Heart left ventricle (tissue), 16 donors: Measurements from ENCODE around the gene DENND1C. TPM values are rescaled to one million over a fixed set of nuclear protein-coding genes. Genes with fewer than 3 reads are reported as not detected.
A peak's percentile ranks its signal among the peaks of the same experiment; 100 is the strongest.

ENCODE experiments used
- ATAC-seq, 4 donors: fragments of 200-7000 bp; cut with Tn5 transposase; one replicate each; pipeline ENCODE4 v1.9.1; 2020 to 2022; ENCODE audit warnings: moderate library complexity in 4 of 4, mild to moderate bottlenecking in 3 of 4, moderate number of reproducible peaks in 1 of 4
- DNase-seq, 5 donors: peaks; one replicate each; pipeline ENCODE4 v3.0.0-alpha.2; 2020
- H3K27ac ChIP-seq, 12 donors: fragments of 200-600 bp; sonication (generic) in 4 of 12; one replicate each; pipeline versions ENCODE4 v1.5.0 to v1.8.0; 2016 to 2022; ENCODE audit warnings: mild to moderate bottlenecking in 2 of 12
- H3K27me3 ChIP-seq, 9 donors: fragments of 200-600 bp; sonication (generic) in 2 of 9; one replicate each; pipeline versions ENCODE4 v1.5.1 to v1.8.0; 2016 to 2022; ENCODE audit warnings: mild to moderate bottlenecking in 3 of 9
- H3K36me3 ChIP-seq, 9 donors: fragments of 200-600 bp; sonication (generic) in 2 of 9; one replicate each; pipeline versions ENCODE4 v1.5.0 to v1.8.0; 2018 to 2022; ENCODE audit warnings: mild to moderate bottlenecking in 2 of 9
- H3K4me1 ChIP-seq, 12 donors: fragments of 200-600 bp; sonication (generic) in 4 of 12; one replicate each; pipeline versions ENCODE4 v1.5.0 to v1.8.0; 2016 to 2022; ENCODE audit warnings: mild to moderate bottlenecking in 3 of 12
- H3K4me3 ChIP-seq, 12 donors: fragments of 200-600 bp; sonication (generic) in 4 of 12; one replicate each; pipeline versions ENCODE4 v1.5.0 to v1.8.0; 2017 to 2022; ENCODE audit warnings: mild to moderate bottlenecking in 9 of 12, moderate library complexity in 4 of 12
- H3K9me3 ChIP-seq, 12 donors: fragments of 200-600 bp; sonication (generic) in 4 of 12; one replicate each; pipeline versions ENCODE4 v1.5.0 to v1.8.0; 2016 to 2022; ENCODE audit warnings: mild to moderate bottlenecking in 1 of 12
- POLR2A ChIP-seq, 2 donors: fragments of 450-650 bp; IDR thresholded peaks; one replicate each; pipeline ENCODE4 v1.6.1; 2017; ENCODE audit warnings: antibody characterized with exemption in 2 of 2, mild to moderate bottlenecking in 2 of 2, moderate library complexity in 2 of 2
- WGBS, 4 donors: extraction: QIAGEN DNeasy Blood & Tissue Kit in 2 of 4; methylation state at CpG; one replicate each; pipeline versions ENCODE4 v1.1.5 to v1.1.7; 2013 to 2018; 5-methylcytosine and 5-hydroxymethylcytosine counted together
- intact Hi-C, 10 donors: fragments of 100-400 bp; cut with DNase I; formaldehyde crosslinking; loops; one replicate each; pipeline versions ENCODE4 v1.11.1 to v1.14.2; 2022
- polyA plus RNA-seq, 2 donors: library from polyadenylated mRNA; stranded (reverse); fragments of 200-250 nt; gene quantifications; one replicate each; pipeline ENCODE4 v1.2.3, GENCODE V29; 2013
- total RNA-seq, 9 donors: library from RNA; depleted of rRNA in 2 of 9; stranded (reverse); fragments of >200 nt in 2 of 9; fragmentation: NEBNext Ultra II Directional in 3 of 9; extraction: Animal tissue kit (Norgen Biotek cat#: 25700) in 3 of 9; gene quantifications; one replicate each; pipeline versions ENCODE4 v1.1.0 to v1.2.4, GENCODE V29; 2016 to 2023
- TF ChIP-seq, protein P1 (sequence below), 12 donors: fragments of 200-600 bp; sonication (generic) in 4 of 12; IDR thresholded peaks; one replicate each; pipeline versions ENCODE4 v1.5.0 to v1.8.0; 2018 to 2022; ENCODE audit warnings: antibody characterized with exemption in 12 of 12, mild to moderate bottlenecking in 5 of 12
- donor health status: ischemic (EF 13 %, LVEDD 7.1; RV severe dilation, severe dysfunction).
- donor health status: healthy with polysubstance abuse.
- donor health status: DM: no; HTN: yes; CAD: no.
- donor health status: DM: no; HTN: no; CAD: no.
- donor health status: ischemic (EF 25% LVEDD 6.9; RV normal size, moderate dysfunction).
- donor health status: ischemic (EF 25% LVEDD 5.7; RV mildly dilated, moderate dysfunction).
- donor health status: healthy.
- donor health status: DM: yes; HTN: yes; CAD: no.
- donor health status: ischemic (EF 35%, LVEDD 5.7; RV mildly dilated, moderate dysfunction).
- donor health status: nonischemic (EF 11% LVEDD 7.7; RV severe dilation, severe dysfunction).
- donor health status: DM: yes; HTN: yes; CAD: no.
- donor health status: PGD.
- donor health status: ischemic (EF 29% LVEDD 5.4; RV normal size, mild dysfunction).
- donor health status: nonischemic (EF 23%, LVEDD 6.1; RV moderate dilation, normal function).

DENND1C gene
- total and polyA plus RNA-seq, 11 donors = 0.17 to 9.5 (median 0.45) TPM

DNA sequence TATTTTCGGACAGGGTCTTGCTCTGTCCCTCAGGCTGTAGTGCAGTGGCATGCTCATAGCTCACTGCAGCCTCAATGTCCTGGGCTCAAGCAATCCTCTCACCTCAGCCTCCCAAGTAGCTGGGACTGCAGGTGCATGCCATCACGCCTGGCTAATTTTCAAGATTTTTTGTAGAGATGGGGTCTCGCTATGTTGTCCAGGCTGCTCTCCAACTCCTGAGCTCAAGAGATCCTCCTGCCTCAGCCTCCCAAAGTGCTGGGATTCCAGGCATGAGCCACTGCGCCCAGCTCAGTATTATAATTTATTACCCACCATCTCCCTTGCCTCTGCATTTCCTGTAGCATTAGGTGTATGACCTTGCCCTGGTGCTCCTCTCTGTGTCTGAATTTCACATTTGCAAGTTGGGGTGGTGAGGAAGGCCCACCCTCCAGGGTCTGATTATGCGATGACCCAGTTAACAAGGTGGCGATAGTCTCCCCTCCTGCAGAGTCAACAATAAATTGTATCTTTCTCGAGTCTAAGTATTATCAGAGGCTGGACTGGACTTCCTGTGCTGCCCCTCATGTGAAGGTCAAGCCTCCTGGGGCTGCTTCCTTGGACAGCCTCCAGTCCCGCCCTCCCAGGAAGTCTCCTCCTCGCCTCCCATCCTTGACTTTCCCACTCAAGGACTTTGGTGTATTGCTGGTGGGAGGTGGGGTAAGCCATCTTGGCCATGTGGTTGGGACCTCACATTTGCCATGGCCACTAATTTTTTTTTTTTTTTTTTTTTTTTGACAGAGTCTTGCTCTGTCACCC, 22.0 kb upstream of the DENND1C start:
- H3K4me3 ChIP-seq = no peak overlapping the region
- peaks cover 21 to 51% (median 38%) of the 10 kb centered on the region in 9 donors for H3K27me3 ChIP-seq
- TF ChIP-seq, protein P1, sequence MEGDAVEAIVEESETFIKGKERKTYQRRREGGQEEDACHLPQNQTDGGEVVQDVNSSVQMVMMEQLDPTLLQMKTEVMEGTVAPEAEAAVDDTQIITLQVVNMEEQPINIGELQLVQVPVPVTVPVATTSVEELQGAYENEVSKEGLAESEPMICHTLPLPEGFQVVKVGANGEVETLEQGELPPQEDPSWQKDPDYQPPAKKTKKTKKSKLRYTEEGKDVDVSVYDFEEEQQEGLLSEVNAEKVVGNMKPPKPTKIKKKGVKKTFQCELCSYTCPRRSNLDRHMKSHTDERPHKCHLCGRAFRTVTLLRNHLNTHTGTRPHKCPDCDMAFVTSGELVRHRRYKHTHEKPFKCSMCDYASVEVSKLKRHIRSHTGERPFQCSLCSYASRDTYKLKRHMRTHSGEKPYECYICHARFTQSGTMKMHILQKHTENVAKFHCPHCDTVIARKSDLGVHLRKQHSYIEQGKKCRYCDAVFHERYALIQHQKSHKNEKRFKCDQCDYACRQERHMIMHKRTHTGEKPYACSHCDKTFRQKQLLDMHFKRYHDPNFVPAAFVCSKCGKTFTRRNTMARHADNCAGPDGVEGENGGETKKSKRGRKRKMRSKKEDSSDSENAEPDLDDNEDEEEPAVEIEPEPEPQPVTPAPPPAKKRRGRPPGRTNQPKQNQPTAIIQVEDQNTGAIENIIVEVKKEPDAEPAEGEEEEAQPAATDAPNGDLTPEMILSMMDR (IDR thresholded peaks at IDR 0.05) = no peak
- TF ChIP-seq POLR2A (IDR thresholded peaks at IDR 0.05) = no peak
- H3K27ac ChIP-seq = no peak overlapping the region
- H3K36me3 ChIP-seq = no peaks in the 10 kb centered on the region
- intact Hi-C loops = no loop called here
- ATAC-seq = peak in 2 of 4 donors; percentile 32 to 53
- no peaks in the 10 kb centered on the region for H3K9me3 ChIP-seq
- 68 to 78% (median 71%) methylated on average over 9 of the region's 9 CpGs for WGBS, 4 donors
- peak in 4 of 5 donors; percentile 19 to 67 (median 46) for DNase-seq
- peaks cover 0 to 16% (median 7%) of the 10 kb centered on the region in 12 donors for H3K4me1 ChIP-seq

DNA sequence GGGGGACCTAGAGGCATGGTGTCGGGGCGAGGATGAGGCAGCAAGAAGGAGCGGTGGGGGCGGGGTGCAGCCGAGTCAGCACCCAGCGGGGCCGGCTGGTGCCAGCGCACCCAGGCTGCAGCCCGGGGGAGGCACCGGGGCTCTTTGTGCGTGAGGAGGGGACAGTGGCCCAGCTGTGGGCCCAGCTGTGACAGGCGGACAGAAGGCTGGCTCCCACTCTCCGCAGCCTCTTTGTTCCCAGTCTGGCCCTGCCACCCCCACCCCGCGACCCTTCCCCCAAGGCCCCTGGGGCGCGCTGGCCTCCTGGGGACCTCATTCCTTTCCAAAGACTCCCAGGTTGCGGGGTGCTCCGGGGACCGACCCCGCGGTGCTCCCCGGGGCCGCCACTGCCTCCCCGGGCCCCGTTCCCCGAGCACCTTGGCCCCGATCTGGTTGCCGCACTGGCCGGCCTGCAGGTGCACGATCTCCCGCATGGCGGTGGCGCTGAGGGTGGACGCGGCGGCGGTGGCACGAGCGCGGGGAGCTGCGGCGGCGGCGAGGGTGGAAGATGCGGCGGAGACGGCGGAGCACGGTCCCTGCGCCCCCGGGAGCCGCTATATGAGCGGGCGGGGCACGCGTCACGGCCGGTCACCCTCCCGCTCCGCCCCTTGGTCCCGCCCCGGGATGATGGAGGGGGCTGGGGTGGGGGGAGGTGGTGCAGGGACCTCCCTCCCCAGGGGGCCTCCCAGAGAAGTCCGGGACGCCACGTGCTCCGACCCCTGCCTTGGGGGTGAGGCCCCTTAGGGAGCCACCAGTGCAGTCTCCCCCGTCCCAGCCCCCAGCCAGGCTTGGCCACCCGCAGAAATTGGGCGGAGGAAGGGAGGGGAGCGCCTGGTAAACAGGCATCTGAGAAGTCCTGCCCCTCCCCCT, 20.4 kb upstream of the DENND1C start, which contains the start of gene TUBB4A:
Gene TUBB4A (minus strand): TSS at position 570 of the 909 bp plus-strand sequence. CDS start 97 bp downstream, at position 473.
- TF ChIP-seq, protein P1 (IDR thresholded peaks at IDR 0.05) = no peak
- no peak for TF ChIP-seq POLR2A (IDR thresholded peaks at IDR 0.05)
- H3K36me3 ChIP-seq = no peaks in the 10 kb centered on the region
- no peak within 1 kb of the TSS for H3K27ac ChIP-seq
- H3K4me3 ChIP-seq = peak within 1 kb of the TSS; percentile 23 to 58 (median 46)
- peaks cover 21 to 57% (median 38%) of the 10 kb centered on the region in 9 donors for H3K27me3 ChIP-seq
- WGBS, 4 donors = 1 to 3% (median 1%) methylated on average over 14 to 71 of the region's 71 CpGs
- peak in 3 of 4 donors; percentile 32 to 53 (median 48) for ATAC-seq
- no peaks in the 10 kb centered on the region for H3K9me3 ChIP-seq
- peak in 4 of 5 donors; percentile 17 to 71 (median 30) for DNase-seq
- H3K4me1 ChIP-seq = peaks cover 0 to 16% (median 7%) of the 10 kb centered on the region in 12 donors
- intact Hi-C loops = no loop called here

- DNase-seq = no peak
- 42 to 57% (median 54%) methylated on average over 13 to 24 of the region's 24 CpGs for WGBS, 4 donors
Observed at GRCh38 chr19:6500837-6501739, 19.5 kb upstream of the DENND1C start.

More at GRCh38 chr19:6500837-6501739, 19.5 kb upstream of the DENND1C start:
- Histone ChIP-seq H3K27me3 (peaks cover 21 to 57% (median 38%) of the 10 kb centered on the region in 9 donors), H3K36me3 (no peaks in the 10 kb centered on the region), H3K9me3 (no peaks in the 10 kb centered on the region), H3K4me1 (peaks cover 0 to 16% (median 7%) of the 10 kb centered on the region in 12 donors), H3K27ac (no peak overlapping the region), H3K4me3 (peak overlapping the region in 10 of 12 donors; percentile 38 to 58 (median 46))
- no peak for TF ChIP-seq POLR2A (IDR thresholded peaks at IDR 0.05)
- TF ChIP-seq, protein P1 (IDR thresholded peaks at IDR 0.05) = no peak
- ATAC-seq = no peak
- intact Hi-C loops = no loop called here
